GM18502 (cell line): ENCODE data around the gene KCTD6.

Source experiments
- ATAC-seq: cut with Tn5 transposase; IDR thresholded peaks from one replicate; pipeline ENCODE4 v1.9.1; 2021; ENCODE audit warnings: mild to moderate bottlenecking; ENCODE audit not compliant: unreplicated experiment, poor library complexity

Gene KCTD6

GRCh38 chr3:58484722-58485069 is 7.2 kb upstream of the KCTD6 start:
- ATAC-seq: no peak

GRCh38 chr3:58485801-58486435 is 6.0 kb upstream of the KCTD6 start:
- ATAC-seq: no peak

- ATAC-seq: no peak
Measured at GRCh38 chr3:58487140-58487886, 4.6 kb upstream of the KCTD6 start.

- ATAC-seq: no peak
Measured at GRCh38 chr3:58488967-58489366, 2.9 kb upstream of the KCTD6 start.

GRCh38 chr3:58490860-58491501 is 915 bp upstream of the KCTD6 start:
- ATAC-seq: no peak

- ATAC-seq: no peak
Measured at GRCh38 chr3:58492494-58492905, 604 bp downstream of the KCTD6 start.

- ATAC-seq: no peak
Measured at GRCh38 chr3:58494107-58494506, 2.2 kb downstream of the KCTD6 start.

- no peak for ATAC-seq
Measured at GRCh38 chr3:58495101-58495500, 3.2 kb downstream of the KCTD6 start.

- ATAC-seq: no peak
Measured at GRCh38 chr3:58496206-58496857, 4.4 kb downstream of the KCTD6 start.

GRCh38 chr3:58497097-58497496 is 5.2 kb downstream of the KCTD6 start:
- no peak for ATAC-seq

- ATAC-seq: no peak
Measured at GRCh38 chr3:58502872-58503271, 11.0 kb downstream of the KCTD6 start.

GRCh38 chr3:58507356-58508078 is 15.6 kb downstream of the KCTD6 start:
- ATAC-seq: no peak

- no peak for ATAC-seq
Measured at GRCh38 chr3:58508437-58508836, 16.5 kb downstream of the KCTD6 start.

GRCh38 chr3:58514405-58514804 is 22.5 kb downstream of the KCTD6 start:
- no peak for ATAC-seq

- ATAC-seq: no peak
Measured at GRCh38 chr3:58518291-58518789, 26.4 kb downstream of the KCTD6 start.

- ATAC-seq: no peak
Measured at GRCh38 chr3:58519668-58520402, 27.9 kb downstream of the KCTD6 start.

- no peak for ATAC-seq
Measured at GRCh38 chr3:58520403-58521335, 28.8 kb downstream of the KCTD6 start.

- ATAC-seq: no peak
Measured at GRCh38 chr3:58521336-58521670, 29.4 kb downstream of the KCTD6 start.
